Loucy (cell line): ENCODE measurements around the gene TBCD.

Source experiments
- EZH2phosphoT487 ChIP-seq: fragments of 200-600 bp; IDR thresholded peaks from 2 replicates; pipeline ENCODE4 v1.6.1; 2018; ENCODE audit warnings: antibody characterized with exemption, mild to moderate bottlenecking, moderate library complexity, borderline replicate concordance
- TF ChIP-seq, protein P1 (sequence below): fragments of 200-600 bp; sonication (generic); conservative IDR thresholded peaks from 2 replicates; pipeline ENCODE4 v1.5.1; 2014; ENCODE audit warnings: mild to moderate bottlenecking, antibody characterized with exemption, low read length

DNA sequence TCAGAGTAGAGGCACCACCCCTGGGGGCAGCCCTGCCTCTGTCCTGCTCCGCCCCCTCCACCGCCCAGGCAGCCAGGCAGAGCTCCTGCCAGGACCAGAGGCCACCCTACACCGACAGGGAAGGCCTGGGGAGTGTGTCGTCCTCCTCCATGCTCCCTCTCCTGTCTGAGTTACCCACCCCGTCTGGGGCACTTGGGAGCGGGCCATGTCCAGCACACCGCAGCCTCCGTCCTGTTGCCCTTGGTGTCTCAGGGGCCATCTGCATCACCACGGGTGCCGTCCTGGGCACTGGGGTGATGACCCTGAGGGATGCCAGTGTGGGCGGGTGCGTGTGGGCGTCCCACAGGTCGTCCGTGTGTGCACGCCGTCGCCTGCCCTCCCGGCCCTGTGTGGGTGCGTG lies 153.3 kb downstream of the TBCD start:
- TF ChIP-seq, protein P1, sequence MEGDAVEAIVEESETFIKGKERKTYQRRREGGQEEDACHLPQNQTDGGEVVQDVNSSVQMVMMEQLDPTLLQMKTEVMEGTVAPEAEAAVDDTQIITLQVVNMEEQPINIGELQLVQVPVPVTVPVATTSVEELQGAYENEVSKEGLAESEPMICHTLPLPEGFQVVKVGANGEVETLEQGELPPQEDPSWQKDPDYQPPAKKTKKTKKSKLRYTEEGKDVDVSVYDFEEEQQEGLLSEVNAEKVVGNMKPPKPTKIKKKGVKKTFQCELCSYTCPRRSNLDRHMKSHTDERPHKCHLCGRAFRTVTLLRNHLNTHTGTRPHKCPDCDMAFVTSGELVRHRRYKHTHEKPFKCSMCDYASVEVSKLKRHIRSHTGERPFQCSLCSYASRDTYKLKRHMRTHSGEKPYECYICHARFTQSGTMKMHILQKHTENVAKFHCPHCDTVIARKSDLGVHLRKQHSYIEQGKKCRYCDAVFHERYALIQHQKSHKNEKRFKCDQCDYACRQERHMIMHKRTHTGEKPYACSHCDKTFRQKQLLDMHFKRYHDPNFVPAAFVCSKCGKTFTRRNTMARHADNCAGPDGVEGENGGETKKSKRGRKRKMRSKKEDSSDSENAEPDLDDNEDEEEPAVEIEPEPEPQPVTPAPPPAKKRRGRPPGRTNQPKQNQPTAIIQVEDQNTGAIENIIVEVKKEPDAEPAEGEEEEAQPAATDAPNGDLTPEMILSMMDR: no peak
- no peak for TF ChIP-seq EZH2phosphoT487
